NCI-H446 treated with DMSO at 0.1 percent for 48 hours (cell line): ENCODE results near the gene TFB1M.
"Not testable (repeated sequence)": the region's sequence is repeated elsewhere in the genome, so short reads cannot be mapped to it uniquely, and the experiment has no call there.

Experiments used
- DNase-seq: peaks from one replicate; lab custom pipeline; 2025; lab: John Stamatoyannopoulos, UW

TFB1M gene

GRCh38 chr6:155301867-155302266 is 12.4 kb downstream of the TFB1M start:
- no peak for DNase-seq

GRCh38 chr6:155297669-155298068 is 16.6 kb downstream of the TFB1M start:
- no peak for DNase-seq

- DNase-seq: no peak
Observed at GRCh38 chr6:155292711-155293110, 21.6 kb downstream of the TFB1M start.

GRCh38 chr6:155291291-155291690 is 23.0 kb downstream of the TFB1M start:
- no peak for DNase-seq

GRCh38 chr6:155290491-155290890 is 23.8 kb downstream of the TFB1M start:
- DNase-seq: no peak

- DNase-seq: no peak
Observed at GRCh38 chr6:155287762-155288161, 26.5 kb downstream of the TFB1M start.

GRCh38 chr6:155284775-155285174 is 29.5 kb downstream of the TFB1M start:
- DNase-seq: no peak

- no peak for DNase-seq
Observed at GRCh38 chr6:155278319-155279049, 35.8 kb downstream of the TFB1M start.

- no peak for DNase-seq
Observed at GRCh38 chr6:155276638-155277037, 37.6 kb downstream of the TFB1M start.

GRCh38 chr6:155275808-155276480 is 38.3 kb downstream of the TFB1M start:
- no peak for DNase-seq

- no peak for DNase-seq
Observed at GRCh38 chr6:155274533-155274932, 39.8 kb downstream of the TFB1M start.

GRCh38 chr6:155274106-155274505 is 40.2 kb downstream of the TFB1M start:
- DNase-seq: no peak

GRCh38 chr6:155273431-155273830 is 40.9 kb downstream of the TFB1M start:
- peak; percentile 38 for DNase-seq

- DNase-seq: peak; percentile 23
Observed at GRCh38 chr6:155272353-155273232, 41.7 kb downstream of the TFB1M start.

- DNase-seq: no peak
Observed at GRCh38 chr6:155271145-155271544, 43.1 kb downstream of the TFB1M start.

GRCh38 chr6:155270561-155271091 is 43.7 kb downstream of the TFB1M start:
- DNase-seq: no peak

GRCh38 chr6:155269765-155270164 is 44.5 kb downstream of the TFB1M start:
- no peak for DNase-seq

GRCh38 chr6:155268088-155268867 is 46.0 kb downstream of the TFB1M start:
- DNase-seq: not testable (repeated sequence)

- no peak for DNase-seq
Observed at GRCh38 chr6:155267411-155267810, 46.9 kb downstream of the TFB1M start.

GRCh38 chr6:155265843-155266535 is 48.3 kb downstream of the TFB1M start:
- no peak for DNase-seq
